Astrocyte of the spinal cord (primary cell): ENCODE measurements around the gene MEF2B.

Experiments
- DNase-seq: peaks from one replicate; pipeline ENCODE4 v3.0.0; 2011; ENCODE audit warnings: low read depth, low spot score
- H3K4me3 ChIP-seq: 2 replicates; pipeline ENCODE4 v1.5.1; 2011; ENCODE audit warnings: low read depth, mild to moderate bottlenecking, low read length, moderate library complexity
- CTCF ChIP-seq: IDR thresholded peaks from 2 replicates; pipeline ENCODE4 v1.5.1; 2012; ENCODE audit warnings: low read depth, mild to moderate bottlenecking, low read length, inconsistent platforms
- in situ Hi-C: cut with HindIII; loops from 2 replicates; pipeline ENCODE4 v1.10.0; 2017; ENCODE audit warnings: low sequenced_read_pairs

The MEF2B gene

GRCh38 chr19:19213426-19214158 is 43.5 kb upstream of the MEF2B start:
- TF ChIP-seq CTCF = no peak
- DNase-seq = no peak
- in situ Hi-C loops = no loop called here
- no peak overlapping the region for H3K4me3 ChIP-seq

- DNase-seq = no peak
- in situ Hi-C loops = no loop called here
- TF ChIP-seq CTCF = no peak
- H3K4me3 ChIP-seq = no peak overlapping the region
These were observed 42.9 kb upstream of the MEF2B start for GRCh38 chr19:19212916-19213315.

GRCh38 chr19:19211499-19212420 is 41.7 kb upstream of the MEF2B start, which contains the start of gene NCAN:
Gene NCAN (plus strand): TSS chr19:19211958. CDS start chr19:19216954, 4,996 bp downstream.
- DNase-seq = no peak
- in situ Hi-C loops = no loop called here
- H3K4me3 ChIP-seq = no peak within 1 kb of the TSS
- TF ChIP-seq CTCF = no peak

DNA sequence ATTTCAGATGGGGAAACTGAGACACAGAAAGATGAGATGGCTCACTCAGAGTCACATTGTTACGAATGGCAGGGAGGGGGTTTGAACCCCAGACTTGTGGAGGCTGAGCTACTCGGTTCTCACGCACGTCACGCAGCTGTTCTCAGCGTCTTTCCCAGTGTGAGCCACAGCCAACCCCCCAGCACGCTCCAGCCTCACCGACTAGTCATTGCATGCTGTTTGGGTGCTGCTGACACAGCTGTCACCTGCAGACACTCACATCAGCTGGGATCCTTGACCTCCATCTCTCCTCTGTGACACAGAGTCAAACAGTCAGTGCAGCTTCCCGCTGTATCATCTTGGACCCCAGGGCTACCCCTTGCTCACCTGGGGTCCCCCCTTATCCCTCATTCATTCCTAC is 39.3 kb upstream of the MEF2B start:
- in situ Hi-C loops = no loop called here
- no peak overlapping the region for H3K4me3 ChIP-seq
- DNase-seq = no peak
- TF ChIP-seq CTCF = no peak

- in situ Hi-C loops = no loop called here
- DNase-seq = no peak
- H3K4me3 ChIP-seq = no peak overlapping the region
- TF ChIP-seq CTCF = no peak
These were observed 37.8 kb upstream of the MEF2B start for GRCh38 chr19:19207637-19208572.

DNA sequence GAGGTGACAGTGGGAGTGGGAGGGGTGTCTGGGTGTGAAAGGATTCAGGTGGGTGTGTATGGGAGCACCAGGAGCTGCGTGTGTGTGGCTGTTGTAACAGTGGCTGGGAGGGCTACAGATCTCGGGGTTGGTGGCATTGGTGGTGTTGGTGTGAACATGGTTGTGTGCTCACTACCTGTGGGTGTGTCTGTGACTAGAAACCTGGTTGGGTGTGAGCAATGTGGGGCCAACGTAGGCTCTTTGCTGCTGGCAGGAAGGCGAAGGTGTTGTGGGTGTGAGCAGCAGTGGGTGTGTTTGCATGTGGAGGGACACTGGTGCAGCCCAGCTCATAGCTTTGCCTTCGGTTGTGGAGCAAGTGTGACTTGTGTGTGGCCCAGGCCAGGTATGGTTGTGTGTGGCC is 36.9 kb upstream of the MEF2B start:
- no peak for TF ChIP-seq CTCF
- DNase-seq = no peak
- H3K4me3 ChIP-seq = no peak overlapping the region
- in situ Hi-C loops = no loop called here
